HEK293 (cell line): ENCODE measurements around the gene GOLGA6L2.

ENCODE experiments used
- REST ChIP-seq: fragments of 450-650 bp; formaldehyde crosslinking; IDR thresholded peaks from 2 replicates; pipeline ENCODE4 v1.5.1; 2016; ENCODE audit warnings: missing biosample characterization, missing genetic modification characterization
- ZNF701 ChIP-seq: fragments of 450-650 bp; formaldehyde crosslinking; IDR thresholded peaks from 2 replicates; pipeline ENCODE4 v1.5.1; 2016; ENCODE audit warnings: missing biosample characterization, missing genetic modification characterization

- no peak for TF ChIP-seq ZNF701 (tag by site-specific recombination)
- no peak for TF ChIP-seq REST
Measured at GRCh38 chr15:23440596-23440995, 6.4 kb downstream of the GOLGA6L2 start.
